SK-N-SH (cell line): Measurements from ENCODE around the gene OR8A1.
"Not testable (repeated sequence)": the region's sequence is repeated elsewhere in the genome, so short reads cannot be mapped to it uniquely, and the experiment has no call there.

ENCODE experiments used
- CTCF ChIP-seq: fragments of 200-600 bp; sonication (generic); IDR thresholded peaks from 2 replicates; pipeline ENCODE4 v1.6.1; 2017; ENCODE audit warnings: antibody characterized with exemption, mild to moderate bottlenecking, moderate library complexity
- EZH2phosphoT487 ChIP-seq: fragments of 200-600 bp; sonication (generic); IDR thresholded peaks from 2 replicates; pipeline ENCODE4 v1.6.1; 2017; ENCODE audit warnings: low read depth, mixed run types, mild to moderate bottlenecking, antibody characterized with exemption, moderate library complexity, borderline replicate concordance
- MXI1 ChIP-seq: IDR thresholded peaks from 2 replicates; pipeline ENCODE4 v1.6.1; 2012; ENCODE audit warnings: mild to moderate bottlenecking, low read depth, low read length, improper control_type of control experiment
- NRF1 ChIP-seq: IDR thresholded peaks from 2 replicates; pipeline ENCODE4 v1.6.1; 2012; ENCODE audit warnings: low read depth, mild to moderate bottlenecking, low read length
- POLR2AphosphoS5 ChIP-seq: IDR thresholded peaks from 2 replicates; pipeline ENCODE4 v1.6.1; 2012; ENCODE audit warnings: low read depth, low read length
- REST ChIP-seq: IDR thresholded peaks from 2 replicates; pipeline ENCODE4 v1.6.1; 2012; ENCODE audit warnings: mild to moderate bottlenecking, low read depth, low read length, moderate library complexity
- USF2 ChIP-seq: fragments of 150-350 bp; IDR thresholded peaks from 2 replicates; pipeline ENCODE4 v1.6.1; 2017; ENCODE audit warnings: antibody characterized with exemption, low read length, low read depth, borderline replicate concordance

DNA sequence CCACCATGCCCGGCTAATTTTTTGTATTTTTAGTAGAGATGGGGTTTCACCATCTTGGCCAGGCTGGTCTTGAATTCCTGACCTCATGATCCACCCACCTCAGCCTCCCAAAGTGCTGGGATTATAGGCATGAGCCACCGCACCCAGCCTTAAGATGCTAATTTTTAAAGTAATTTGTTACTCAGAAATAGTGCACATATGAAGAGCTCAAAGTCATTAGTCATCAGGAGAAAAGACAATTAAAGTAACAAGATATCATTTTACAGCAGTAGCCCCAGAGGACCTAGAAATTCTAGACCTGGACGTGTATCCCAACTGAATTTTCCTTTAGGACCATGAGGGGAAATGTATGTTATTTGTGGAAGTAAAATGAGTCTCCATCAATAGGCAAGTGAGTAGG, 32.9 kb downstream of the OR8A1 start:
- not testable (repeated sequence) for TF ChIP-seq CTCF, REST, POLR2AphosphoS5, MXI1, EZH2phosphoT487, USF2, NRF1
